ENCODE results near the gene DPP6. TPM values are rescaled to one million over a fixed set of nuclear protein-coding genes. Genes with fewer than 3 reads are reported as not detected.

Gene DPP6
- total RNA-seq, 1 experiment from 2014 or later, result not detected

GRCh38 chr7:154436560-154436959 lies 384.4 kb downstream of the DPP6 start:
- H3K27me3 Mint-ChIP-seq (ENCODE audit: low read depth), result peaks cover 16% of the 10 kb centered on the region
- ChIA-PET POLR2A (no interaction called here), CTCF (no interaction called here)
- no peak overlapping the region for H3K4me3 Mint-ChIP-seq
- no peaks in the 10 kb centered on the region for H3K4me1 Mint-ChIP-seq
- H3K36me3 Mint-ChIP-seq, result peaks cover 78% of the 10 kb centered on the region
- H3K27ac Mint-ChIP-seq, result no peak overlapping the region
- H3K9me3 Mint-ChIP-seq, result peaks cover 82% of the 10 kb centered on the region
- DNase-seq (ENCODE audit: low spot score), result no peak
- no peak for ATAC-seq
- TF ChIP-seq SP1 (CRISPR knock-in tag; conservative IDR thresholded peaks at IDR 0.05) (no peak), NFYB (CRISPR knock-in tag; conservative IDR thresholded peaks at IDR 0.05; ENCODE audit: low read depth) (no peak), ZNF671 (CRISPR knock-in tag; IDR thresholded peaks at IDR 0.05) (no peak), PREB (CRISPR knock-in tag; IDR thresholded peaks at IDR 0.05; ENCODE audit: borderline replicate concordance) (no peak), E2F1 (CRISPR knock-in tag; IDR thresholded peaks at IDR 0.05) (no peak), GABPB1 (CRISPR knock-in tag; IDR thresholded peaks at IDR 0.05) (no peak), SMAD4 (CRISPR knock-in tag; IDR thresholded peaks at IDR 0.05) (no peak), MYBL2 (CRISPR knock-in tag; IDR thresholded peaks at IDR 0.05) (no peak), TEAD4 (CRISPR knock-in tag; IDR thresholded peaks at IDR 0.05) (no peak), FOXJ3 (CRISPR knock-in tag; IDR thresholded peaks at IDR 0.05; ENCODE audit: borderline replicate concordance) (no peak), ZNF423 (CRISPR knock-in tag; IDR thresholded peaks at IDR 0.05) (no peak)
- TF ChIP-seq, protein P1, sequence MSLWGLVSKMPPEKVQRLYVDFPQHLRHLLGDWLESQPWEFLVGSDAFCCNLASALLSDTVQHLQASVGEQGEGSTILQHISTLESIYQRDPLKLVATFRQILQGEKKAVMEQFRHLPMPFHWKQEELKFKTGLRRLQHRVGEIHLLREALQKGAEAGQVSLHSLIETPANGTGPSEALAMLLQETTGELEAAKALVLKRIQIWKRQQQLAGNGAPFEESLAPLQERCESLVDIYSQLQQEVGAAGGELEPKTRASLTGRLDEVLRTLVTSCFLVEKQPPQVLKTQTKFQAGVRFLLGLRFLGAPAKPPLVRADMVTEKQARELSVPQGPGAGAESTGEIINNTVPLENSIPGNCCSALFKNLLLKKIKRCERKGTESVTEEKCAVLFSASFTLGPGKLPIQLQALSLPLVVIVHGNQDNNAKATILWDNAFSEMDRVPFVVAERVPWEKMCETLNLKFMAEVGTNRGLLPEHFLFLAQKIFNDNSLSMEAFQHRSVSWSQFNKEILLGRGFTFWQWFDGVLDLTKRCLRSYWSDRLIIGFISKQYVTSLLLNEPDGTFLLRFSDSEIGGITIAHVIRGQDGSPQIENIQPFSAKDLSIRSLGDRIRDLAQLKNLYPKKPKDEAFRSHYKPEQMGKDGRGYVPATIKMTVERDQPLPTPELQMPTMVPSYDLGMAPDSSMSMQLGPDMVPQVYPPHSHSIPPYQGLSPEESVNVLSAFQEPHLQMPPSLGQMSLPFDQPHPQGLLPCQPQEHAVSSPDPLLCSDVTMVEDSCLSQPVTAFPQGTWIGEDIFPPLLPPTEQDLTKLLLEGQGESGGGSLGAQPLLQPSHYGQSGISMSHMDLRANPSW (CRISPR knock-in tag; conservative IDR thresholded peaks at IDR 0.05; ENCODE audit: low read depth), result no peak

DNA sequence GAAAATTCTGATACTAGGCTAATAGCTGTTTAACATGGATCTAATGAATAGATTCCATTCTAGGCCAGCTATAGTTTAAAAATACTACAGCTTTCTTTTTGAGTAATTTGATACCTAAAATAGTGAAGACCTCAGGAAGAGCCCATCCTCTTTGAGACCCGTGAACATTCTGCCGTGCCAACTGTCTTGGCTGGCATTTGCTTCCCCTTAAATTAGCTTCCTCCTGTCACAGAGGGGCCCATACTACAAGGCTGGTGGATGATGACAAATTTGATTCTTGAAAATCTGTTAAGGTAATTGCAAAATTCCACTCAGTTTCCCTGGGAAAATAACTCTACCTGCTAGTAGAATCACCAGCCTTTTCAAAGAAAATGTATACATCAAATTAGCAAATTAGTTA lies 385.0 kb downstream of the DPP6 start:
- ATAC-seq (no peak), DNase-seq (ENCODE audit: low spot score) (no peak)
- ChIA-PET CTCF (no interaction called here), POLR2A (no interaction called here)
- Mint-ChIP-seq H3K36me3 (peaks cover 73% of the 10 kb centered on the region), H3K27ac (no peak overlapping the region), H3K27me3 (ENCODE audit: low read depth) (peaks cover 17% of the 10 kb centered on the region), H3K4me1 (no peaks in the 10 kb centered on the region), H3K4me3 (no peak overlapping the region), H3K9me3 (peaks cover 83% of the 10 kb centered on the region)
- TF ChIP-seq ARID4B (CRISPR knock-in tag; IDR thresholded peaks at IDR 0.05; ENCODE audit: borderline replicate concordance), result no peak
- TF ChIP-seq HMGXB4 (CRISPR knock-in tag; IDR thresholded peaks at IDR 0.05), result no peak
- no peak for TF ChIP-seq E2F5 (CRISPR knock-in tag; IDR thresholded peaks at IDR 0.05)
- no peak for TF ChIP-seq SMAD4 (CRISPR knock-in tag; IDR thresholded peaks at IDR 0.05)
- TF ChIP-seq, protein P2, sequence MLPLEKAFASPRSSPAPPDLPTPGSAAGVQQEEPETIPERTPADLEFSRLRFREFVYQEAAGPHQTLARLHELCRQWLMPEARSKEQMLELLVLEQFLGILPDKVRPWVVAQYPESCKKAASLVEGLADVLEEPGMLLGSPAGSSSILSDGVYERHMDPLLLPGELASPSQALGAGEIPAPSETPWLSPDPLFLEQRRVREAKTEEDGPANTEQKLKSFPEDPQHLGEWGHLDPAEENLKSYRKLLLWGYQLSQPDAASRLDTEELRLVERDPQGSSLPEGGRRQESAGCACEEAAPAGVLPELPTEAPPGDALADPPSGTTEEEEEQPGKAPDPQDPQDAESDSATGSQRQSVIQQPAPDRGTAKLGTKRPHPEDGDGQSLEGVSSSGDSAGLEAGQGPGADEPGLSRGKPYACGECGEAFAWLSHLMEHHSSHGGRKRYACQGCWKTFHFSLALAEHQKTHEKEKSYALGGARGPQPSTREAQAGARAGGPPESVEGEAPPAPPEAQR (CRISPR knock-in tag; IDR thresholded peaks at IDR 0.05), result no peak
- no peak for TF ChIP-seq SMAD3 (CRISPR knock-in tag; IDR thresholded peaks at IDR 0.05; ENCODE audit: borderline replicate concordance)
- TF ChIP-seq GABPB1 (CRISPR knock-in tag; IDR thresholded peaks at IDR 0.05), result no peak
- TF ChIP-seq, protein P3, sequence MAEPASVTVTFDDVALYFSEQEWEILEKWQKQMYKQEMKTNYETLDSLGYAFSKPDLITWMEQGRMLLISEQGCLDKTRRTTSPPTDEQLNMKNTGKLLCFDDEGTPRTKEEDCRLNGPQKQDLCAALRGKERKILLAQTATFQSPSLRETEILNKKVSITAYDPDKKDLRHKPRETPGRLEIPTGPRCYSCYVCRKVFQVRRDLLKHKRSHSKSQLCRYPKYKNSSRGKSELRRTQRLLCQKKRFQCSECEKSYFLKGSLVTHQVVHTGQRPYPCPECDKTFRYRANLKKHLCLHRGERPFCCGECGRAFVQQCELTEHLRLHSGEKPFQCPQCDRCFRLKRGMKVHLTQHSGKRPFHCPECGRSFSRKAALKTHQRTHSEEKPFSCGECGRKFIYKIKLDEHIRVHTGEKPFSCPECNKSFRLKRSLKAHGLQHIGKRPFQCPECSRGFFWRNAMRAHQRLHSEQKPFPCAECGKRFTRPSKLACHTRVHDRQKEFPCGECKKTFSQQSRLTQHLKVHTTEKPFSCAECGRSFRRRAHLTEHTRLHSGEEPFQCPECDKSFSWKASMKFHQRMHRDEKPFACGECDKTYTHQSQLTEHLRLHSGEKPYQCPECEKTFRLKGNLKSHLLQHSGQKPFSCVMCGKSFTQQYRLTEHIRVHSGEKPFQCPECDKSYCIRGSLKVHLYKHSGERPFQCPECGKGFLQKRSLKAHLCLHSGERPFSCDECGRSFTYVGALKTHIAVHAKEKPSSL (CRISPR knock-in tag; conservative IDR thresholded peaks at IDR 0.05), result no peak
- no peak for TF ChIP-seq JUN (CRISPR knock-in tag; IDR thresholded peaks at IDR 0.05)
